Subcutaneous abdominal adipose tissue (tissue), 5 donors: ENCODE data around the gene TMEM8B.
A peak's percentile ranks its signal among the peaks of the same experiment; 100 is the strongest.

ENCODE experiments used
- H3K27ac ChIP-seq: one replicate; pipeline ENCODE4 v1.7.0; 2013; ENCODE audit warnings: low read depth, mild to moderate bottlenecking, inconsistent platforms, low read length, moderate library complexity
- H3K27me3 ChIP-seq, 5 donors: one replicate each; pipeline ENCODE4 v1.7.0; 2013; ENCODE audit warnings: low read length in 5 of 5, inconsistent platforms in 1 of 5; ENCODE audit not compliant: control insufficient read depth in 5 of 5, insufficient read depth in 4 of 5
- H3K36me3 ChIP-seq, 5 donors: one replicate each; pipeline ENCODE4 v1.7.0; 2013; ENCODE audit warnings: low read length in 5 of 5; ENCODE audit not compliant: control insufficient read depth in 5 of 5, insufficient read depth in 5 of 5
- H3K4me1 ChIP-seq, 5 donors: one replicate each; pipeline ENCODE4 v1.7.0; 2013; ENCODE audit warnings: low read length in 5 of 5, mild to moderate bottlenecking in 3 of 5, moderate library complexity in 1 of 5; ENCODE audit not compliant: control insufficient read depth in 5 of 5, insufficient read depth in 5 of 5
- H3K4me3 ChIP-seq, 5 donors: one replicate each; pipeline ENCODE4 v1.7.0; 2013; ENCODE audit warnings: low read length in 5 of 5, low read depth in 1 of 5
- H3K9ac ChIP-seq, 5 donors: one replicate each; pipeline ENCODE4 v1.7.0; 2013; ENCODE audit warnings: low read length in 5 of 5, mild to moderate bottlenecking in 4 of 5, moderate library complexity in 3 of 5
- H3K9me3 ChIP-seq, 5 donors: one replicate each; pipeline ENCODE4 v1.7.0; 2013; ENCODE audit warnings: low read length in 5 of 5; ENCODE audit not compliant: control insufficient read depth in 5 of 5
- donor health status: healthy.
- donor health status: healthy.
- donor health status: healthy.
- donor health status: healthy.
- donor health status: healthy.

Gene TMEM8B

GRCh38 chr9:35898337-35898736, 69.3 kb downstream of the TMEM8B start:
- Histone ChIP-seq H3K4me1 (peaks cover 0 to 4% (median 3%) of the 10 kb centered on the region in 5 donors), H3K9ac (no peak overlapping the region), H3K27ac (no peak overlapping the region), H3K36me3 (no peaks in the 10 kb centered on the region), H3K4me3 (no peak overlapping the region), H3K9me3 (no peaks in the 10 kb centered on the region), H3K27me3 (no peaks in the 10 kb centered on the region)

- H3K4me1 ChIP-seq = peaks cover under 1 to 9% (median 5%) of the 10 kb centered on the region in 5 donors
- H3K27me3 ChIP-seq = no peaks in the 10 kb centered on the region
- H3K4me3 ChIP-seq = no peak overlapping the region
- H3K27ac ChIP-seq = no peak overlapping the region
- no peak overlapping the region for H3K9ac ChIP-seq
- H3K36me3 ChIP-seq = no peaks in the 10 kb centered on the region
- no peaks in the 10 kb centered on the region for H3K9me3 ChIP-seq
Observed at GRCh38 chr9:35899021-35899420, 70.0 kb downstream of the TMEM8B start.

DNA sequence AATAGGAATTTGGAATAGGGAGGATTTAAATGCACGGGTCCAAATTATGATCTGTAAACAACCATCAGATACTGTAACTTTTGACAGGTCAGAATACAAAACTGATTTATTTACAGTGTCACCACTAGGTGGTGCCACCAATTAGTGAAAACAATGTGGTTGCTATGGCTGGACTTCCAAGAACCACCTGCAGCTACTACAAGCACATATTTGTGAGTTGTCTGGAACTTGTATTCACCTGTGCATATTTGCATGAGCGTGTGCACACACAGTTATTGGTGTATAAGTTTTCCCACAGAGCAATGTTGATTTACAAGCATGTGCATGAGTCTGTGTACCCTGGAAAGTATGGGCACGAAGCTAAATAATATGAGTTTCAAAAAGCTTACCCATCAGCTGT, 74.0 kb downstream of the TMEM8B start:
- Histone ChIP-seq H3K27ac (no peak overlapping the region), H3K36me3 (no peaks in the 10 kb centered on the region), H3K27me3 (peaks cover 0 to 3% (median 0%) of the 10 kb centered on the region in 5 donors), H3K4me3 (no peak overlapping the region), H3K4me1 (peaks cover 28 to 48% (median 44%) of the 10 kb centered on the region in 5 donors), H3K9ac (no peak overlapping the region), H3K9me3 (no peaks in the 10 kb centered on the region)

- H3K27me3 ChIP-seq = peaks cover 0 to 3% (median 0%) of the 10 kb centered on the region in 5 donors
- peaks cover 40 to 61% (median 57%) of the 10 kb centered on the region in 5 donors for H3K4me1 ChIP-seq
- no peaks in the 10 kb centered on the region for H3K9me3 ChIP-seq
- H3K36me3 ChIP-seq = no peaks in the 10 kb centered on the region
- no peak overlapping the region for H3K4me3 ChIP-seq
- no peak overlapping the region for H3K9ac ChIP-seq
- H3K27ac ChIP-seq = peak overlapping the region; percentile 99
Observed at GRCh38 chr9:35904338-35904737, 75.3 kb downstream of the TMEM8B start.

- Histone ChIP-seq H3K27ac (peak overlapping the region; percentile 99), H3K36me3 (no peaks in the 10 kb centered on the region), H3K27me3 (peaks cover 0 to 3% (median 0%) of the 10 kb centered on the region in 5 donors), H3K9ac (peak overlapping the region in 1 of 5 donors; percentile 74), H3K9me3 (no peaks in the 10 kb centered on the region), H3K4me3 (peak overlapping the region in 4 of 5 donors; percentile 15 to 75 (median 68)), H3K4me1 (peaks cover 41 to 70% (median 66%) of the 10 kb centered on the region in 5 donors)
Observed at GRCh38 chr9:35905051-35905781, 76.2 kb downstream of the TMEM8B start.

- peak within 1 kb of the TSS; percentile 99 for H3K27ac ChIP-seq
- peaks cover 41 to 79% (median 75%) of the 10 kb centered on the region in 5 donors for H3K4me1 ChIP-seq
- H3K36me3 ChIP-seq = no peaks in the 10 kb centered on the region
- H3K9ac ChIP-seq = peak within 1 kb of the TSS; percentile 73 to 95 (median 77)
- H3K4me3 ChIP-seq = peak within 1 kb of the TSS; percentile 64 to 77 (median 70)
- no peaks in the 10 kb centered on the region for H3K9me3 ChIP-seq
- H3K27me3 ChIP-seq = peaks cover 0 to 3% (median 0%) of the 10 kb centered on the region in 5 donors
Observed at GRCh38 chr9:35905912-35906679, 77.1 kb downstream of the TMEM8B start, which contains the start of gene HRCT1. TSS of gene HRCT1 (plus strand) at chr9:35906202. CDS start at chr9:35906288, 86 bp downstream.

DNA sequence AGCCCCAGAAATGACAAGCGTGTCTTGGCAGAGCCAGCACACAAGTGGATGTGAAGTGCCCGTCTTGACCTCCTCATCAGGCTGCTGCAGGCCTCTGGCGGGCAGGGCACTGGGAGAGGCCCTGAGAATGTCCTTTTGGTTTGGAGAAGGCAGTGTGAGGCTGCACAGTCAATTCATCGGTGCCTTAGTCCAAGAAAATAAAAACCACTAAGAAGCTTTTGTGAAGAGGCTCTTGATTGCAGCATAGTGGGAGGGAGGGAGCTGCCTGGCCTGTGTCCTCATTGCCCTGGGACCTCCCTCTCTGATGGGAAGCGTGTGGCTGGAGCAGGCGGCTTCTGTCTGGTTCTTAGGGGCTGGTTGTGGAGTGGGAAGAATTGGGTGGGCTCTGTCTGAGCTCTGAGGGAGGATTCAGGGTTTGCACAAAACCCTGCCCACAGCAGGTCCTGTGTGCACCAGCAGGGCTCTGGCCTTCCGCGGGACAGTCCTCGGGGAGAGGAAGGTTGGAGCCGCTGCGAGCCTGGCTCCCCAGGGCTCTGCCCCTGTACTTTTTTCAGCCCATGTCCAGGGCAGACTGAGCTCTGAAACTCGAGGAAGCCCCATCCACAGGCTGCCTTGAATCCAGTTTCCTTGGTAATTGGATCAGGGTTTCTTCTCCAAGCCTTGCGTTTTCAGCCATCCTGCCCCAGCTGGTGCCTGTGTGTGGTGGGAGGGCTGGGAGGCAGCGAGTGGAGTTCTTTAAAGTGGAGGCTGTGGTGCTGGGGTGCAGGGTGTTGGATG, 78.1 kb downstream of the TMEM8B start:
- peak overlapping the region; percentile 73 to 95 (median 77) for H3K9ac ChIP-seq
- peak overlapping the region; percentile 59 to 77 (median 70) for H3K4me3 ChIP-seq
- H3K4me1 ChIP-seq = peaks cover 41 to 89% (median 83%) of the 10 kb centered on the region in 5 donors
- peaks cover 0 to 3% (median 0%) of the 10 kb centered on the region in 5 donors for H3K27me3 ChIP-seq
- no peaks in the 10 kb centered on the region for H3K36me3 ChIP-seq
- H3K27ac ChIP-seq = peak overlapping the region; percentile 99
- no peaks in the 10 kb centered on the region for H3K9me3 ChIP-seq

- Histone ChIP-seq H3K27me3 (peaks cover 0 to 3% (median 0%) of the 10 kb centered on the region in 5 donors), H3K4me3 (peak overlapping the region; percentile 59 to 77 (median 70)), H3K9ac (peak overlapping the region; percentile 73 to 95 (median 80)), H3K27ac (peak overlapping the region; percentile 99), H3K36me3 (no peaks in the 10 kb centered on the region), H3K4me1 (peaks cover 41 to 96% (median 86%) of the 10 kb centered on the region in 5 donors), H3K9me3 (no peaks in the 10 kb centered on the region)
Observed at GRCh38 chr9:35907711-35908503, 78.9 kb downstream of the TMEM8B start.
